Body of pancreas (tissue), 4 donors: ENCODE measurements around the gene POLR2B.

Experiments
- CTCF ChIP-seq, 7 experiments: fragments of 450-650 bp in 4 of 7; fragments of 200-600 bp in 3 of 7; sonication (generic) in 3 of 7; IDR thresholded peaks; one replicate each; pipeline ENCODE4 v1.5.1; 2016 to 2019; ENCODE audit warnings: antibody characterized with exemption in 7 of 7
- POLR2A ChIP-seq, 3 donors: fragments of 450-650 bp; IDR thresholded peaks; one replicate each; pipeline ENCODE4 v1.6.1; 2016; ENCODE audit warnings: antibody characterized with exemption in 3 of 3, mild to moderate bottlenecking in 2 of 3

GRCh38 chr4:57075367-57075766, 96.7 kb downstream of the POLR2B start:
- no peak for TF ChIP-seq CTCF (IDR thresholded peaks at IDR 0.05)
- no peak for TF ChIP-seq POLR2A (IDR thresholded peaks at IDR 0.05)
